DOHH2 (cell line): ENCODE measurements around the gene LRRFIP2.

Experiments used
- H3F3A ChIP-seq: fragments of 200-600 bp; sonication (generic), shearing (Covaris generic); 2 replicates; pipeline ENCODE4 v1.6.0; 2016; ENCODE audit warnings: antibody characterized with exemption, mild to moderate bottlenecking; ENCODE audit not compliant: control insufficient read depth, insufficient read depth
- H3K27ac ChIP-seq: fragments of 200-600 bp; sonication (generic); 2 replicates; pipeline ENCODE4 v1.5.1; 2014; ENCODE audit warnings: low read depth, mild to moderate bottlenecking, low read length, moderate library complexity
- H3K27me3 ChIP-seq: fragments of 200-600 bp; sonication (generic); 2 replicates; pipeline ENCODE4 v1.6.1; 2014; ENCODE audit warnings: mild to moderate bottlenecking, low read length, mixed read lengths; ENCODE audit not compliant: control insufficient read depth
- H3K36me3 ChIP-seq: fragments of 200-600 bp; sonication (generic); 2 replicates; pipeline ENCODE4 v1.6.1; 2014; ENCODE audit warnings: mild to moderate bottlenecking, low read length, moderate library complexity, mixed read lengths; ENCODE audit not compliant: control insufficient read depth
- H3K4me1 ChIP-seq: fragments of 200-600 bp; sonication (generic); 2 replicates; pipeline ENCODE4 v1.6.1; 2014; ENCODE audit warnings: mild to moderate bottlenecking, low read length, mixed read lengths; ENCODE audit not compliant: control insufficient read depth
- H3K4me2 ChIP-seq: fragments of 200-600 bp; sonication (generic); 2 replicates; pipeline ENCODE4 v1.6.0; 2014; ENCODE audit warnings: mild to moderate bottlenecking, low read length, moderate library complexity
- H3K4me3 ChIP-seq: fragments of 200-600 bp; sonication (generic); 2 replicates; pipeline ENCODE4 v1.5.1; 2014; ENCODE audit warnings: mild to moderate bottlenecking, low read length, mixed read lengths
- H3K79me2 ChIP-seq: fragments of 200-600 bp; sonication (generic); 2 replicates; pipeline ENCODE4 v1.6.1; 2014; ENCODE audit warnings: mild to moderate bottlenecking, low read length, mixed read lengths; ENCODE audit not compliant: control insufficient read depth
- H3K9me2 ChIP-seq: fragments of 200-600 bp; sonication (generic); replicated peaks from 2 replicates; pipeline ENCODE4 v1.6.1; 2014; ENCODE audit warnings: mild to moderate bottlenecking, low read length, mixed read lengths; ENCODE audit not compliant: control insufficient read depth
- H3K9me3 ChIP-seq: fragments of 200-600 bp; sonication (generic); 2 replicates; pipeline ENCODE4 v1.6.1; 2014; ENCODE audit warnings: antibody characterized with exemption, low read length, mixed read lengths; ENCODE audit not compliant: control insufficient read depth, insufficient read depth
- H4K20me1 ChIP-seq: fragments of 200-600 bp; sonication (generic); 2 replicates; pipeline ENCODE4 v1.6.0; 2014; ENCODE audit warnings: low read depth, mild to moderate bottlenecking, antibody characterized with exemption, low read length, moderate library complexity; ENCODE audit not compliant: control insufficient read depth, insufficient read depth
- CTCF ChIP-seq: fragments of 200-600 bp; sonication (generic); IDR thresholded peaks from one replicate; pipeline ENCODE4 v1.5.1; 2014; ENCODE audit warnings: antibody characterized with exemption, mild to moderate bottlenecking, low read depth, low read length; ENCODE audit not compliant: poor library complexity, severe bottlenecking
- EZH2phosphoT487 ChIP-seq: fragments of 200-600 bp; sonication (generic); IDR thresholded peaks from 2 replicates; pipeline ENCODE4 v1.6.1; 2017; ENCODE audit warnings: borderline replicate concordance, mild to moderate bottlenecking, antibody characterized with exemption, low read length, moderate library complexity, mixed read lengths

Gene LRRFIP2

GRCh38 chr3:37107846-37108245 lies 66.5 kb downstream of the LRRFIP2 start:
- Histone ChIP-seq H3K27ac (no peak overlapping the region), H3K9me2 (no peaks in the 10 kb centered on the region), H3K4me1 (no peaks in the 10 kb centered on the region), H3K36me3 (no peaks in the 10 kb centered on the region), H3K79me2 (no peaks in the 10 kb centered on the region), H3F3A (no peaks in the 10 kb centered on the region), H3K4me2 (no peak overlapping the region), H3K4me3 (no peak overlapping the region), H4K20me1 (no peaks in the 10 kb centered on the region), H3K9me3 (no peaks in the 10 kb centered on the region), H3K27me3 (no peaks in the 10 kb centered on the region)
- no peak for TF ChIP-seq CTCF
- no peak for TF ChIP-seq EZH2phosphoT487

GRCh38 chr3:37103103-37103808 lies 71.1 kb downstream of the LRRFIP2 start:
- Histone ChIP-seq H3K79me2 (no peaks in the 10 kb centered on the region), H3K4me1 (no peaks in the 10 kb centered on the region)

GRCh38 chr3:37100411-37100810 lies 74.0 kb downstream of the LRRFIP2 start:
- Histone ChIP-seq H3K36me3 (no peaks in the 10 kb centered on the region), H3K4me3 (no peak overlapping the region), H3K4me2 (no peak overlapping the region), H3K4me1 (no peaks in the 10 kb centered on the region), H3K27ac (no peak overlapping the region), H3F3A (no peaks in the 10 kb centered on the region), H3K9me2 (no peaks in the 10 kb centered on the region), H3K9me3 (no peaks in the 10 kb centered on the region), H4K20me1 (no peaks in the 10 kb centered on the region), H3K79me2 (no peaks in the 10 kb centered on the region), H3K27me3 (no peaks in the 10 kb centered on the region)
- TF ChIP-seq EZH2phosphoT487 (no peak), CTCF (no peak)

More at GRCh38 chr3:37103103-37103808, 71.1 kb downstream of the LRRFIP2 start:
- Histone ChIP-seq H3K27me3 (no peaks in the 10 kb centered on the region), H3K4me3 (no peak overlapping the region), H3K36me3 (no peaks in the 10 kb centered on the region), H3K27ac (no peak overlapping the region), H3K9me2 (no peaks in the 10 kb centered on the region), H3K4me2 (no peak overlapping the region), H3F3A (no peaks in the 10 kb centered on the region), H3K9me3 (no peaks in the 10 kb centered on the region), H4K20me1 (no peaks in the 10 kb centered on the region)
- TF ChIP-seq EZH2phosphoT487, result no peak

GRCh38 chr3:37099469-37099868 lies 74.9 kb downstream of the LRRFIP2 start:
- no peaks in the 10 kb centered on the region for H3F3A ChIP-seq
- no peak overlapping the region for H3K27ac ChIP-seq
- H3K36me3 ChIP-seq, result no peaks in the 10 kb centered on the region
- TF ChIP-seq EZH2phosphoT487 (no peak), CTCF (no peak)
- H4K20me1 ChIP-seq, result no peaks in the 10 kb centered on the region
- H3K27me3 ChIP-seq, result no peaks in the 10 kb centered on the region
- H3K9me3 ChIP-seq, result no peaks in the 10 kb centered on the region
- H3K4me1 ChIP-seq, result no peaks in the 10 kb centered on the region
- no peak overlapping the region for H3K4me2 ChIP-seq
- no peaks in the 10 kb centered on the region for H3K9me2 ChIP-seq
- H3K4me3 ChIP-seq, result no peak overlapping the region
- H3K79me2 ChIP-seq, result no peaks in the 10 kb centered on the region
